Femur (tissue), 1 donor: ENCODE data around the gene ZNF665.
"Not testable (repeated sequence)": the region's sequence is repeated elsewhere in the genome, so short reads cannot be mapped to it uniquely, and the experiment has no call there.

Experiments
- DNase-seq: peaks from one replicate; pipeline ENCODE4 v3.0.0-alpha.2; 2017

ZNF665 gene

DNA sequence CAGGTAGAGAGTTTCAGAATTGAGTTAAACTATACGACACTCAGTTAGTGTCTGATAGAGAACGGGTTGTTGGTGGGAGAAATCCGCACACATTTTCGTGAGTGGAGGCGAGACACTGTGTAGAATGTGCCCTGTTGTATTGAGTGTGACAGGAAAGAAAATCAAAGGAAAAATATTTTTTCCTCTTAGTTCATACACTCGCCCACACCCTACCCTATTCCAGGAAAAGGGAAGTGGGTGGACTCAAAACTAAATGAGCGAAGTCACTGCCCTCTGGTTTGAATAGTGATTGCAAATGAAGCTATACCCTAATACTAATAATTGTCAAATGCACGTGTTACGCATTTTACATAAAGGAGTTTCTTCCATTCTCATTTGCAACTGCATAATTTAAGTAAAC lies 36.3 kb downstream of the ZNF665 start:
- no peak for DNase-seq

DNA sequence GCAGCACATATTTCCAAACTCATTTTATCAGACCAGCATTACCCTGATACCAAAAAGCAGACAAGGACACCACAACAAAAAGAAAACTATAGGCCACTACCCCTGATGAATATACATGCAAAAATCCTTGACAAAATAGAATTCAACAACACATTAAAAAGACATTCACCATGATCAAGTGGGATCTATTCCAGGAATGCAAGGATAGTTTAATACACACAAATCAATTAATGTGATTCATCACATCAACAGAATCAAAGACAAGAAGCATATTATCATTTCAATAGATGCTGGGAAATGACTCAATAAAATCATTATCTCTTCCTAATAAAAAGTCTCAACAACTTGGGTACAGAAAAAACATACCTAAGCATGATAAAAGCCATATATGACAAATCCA lies 45.5 kb downstream of the ZNF665 start:
- no peak for DNase-seq

DNA sequence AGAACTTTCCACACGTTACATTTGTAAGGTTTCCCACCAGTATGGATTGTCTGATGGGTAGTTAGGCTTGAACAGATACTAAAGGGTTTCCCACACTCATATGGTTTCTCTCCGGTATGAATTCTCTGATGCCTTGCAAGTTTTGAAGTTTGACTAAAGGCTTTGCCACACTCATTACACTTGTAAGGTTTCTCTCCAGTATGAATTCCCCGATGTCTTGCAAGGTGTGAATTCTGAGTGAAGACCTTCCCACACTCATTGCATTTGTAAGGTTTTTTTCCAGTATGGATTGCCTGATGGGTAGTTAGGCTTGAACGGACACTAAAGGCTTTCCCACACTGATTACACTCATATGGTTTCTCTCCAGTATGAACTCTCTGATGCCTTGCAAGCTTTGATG lies 52.8 kb downstream of the ZNF665 start:
- no peak for DNase-seq

DNA sequence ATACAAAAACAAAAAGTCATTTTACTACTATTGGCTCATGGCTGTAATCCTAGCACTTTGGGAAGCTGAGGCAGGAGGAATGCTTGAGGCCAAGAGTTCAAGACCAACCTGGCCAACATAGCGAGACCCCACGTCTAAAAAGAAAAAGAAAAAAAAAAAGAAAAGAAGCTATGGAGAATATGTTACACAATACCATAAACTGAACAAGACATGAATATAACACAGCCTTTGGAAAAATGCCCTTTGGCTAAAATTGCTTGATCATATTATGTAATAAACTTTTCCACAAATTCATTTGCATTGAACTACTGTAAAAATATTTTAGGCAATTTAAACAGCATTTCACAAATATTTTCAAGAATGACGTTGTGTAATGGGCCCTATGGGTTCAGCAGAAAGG lies 56.7 kb downstream of the ZNF665 start:
- no peak for DNase-seq

DNA sequence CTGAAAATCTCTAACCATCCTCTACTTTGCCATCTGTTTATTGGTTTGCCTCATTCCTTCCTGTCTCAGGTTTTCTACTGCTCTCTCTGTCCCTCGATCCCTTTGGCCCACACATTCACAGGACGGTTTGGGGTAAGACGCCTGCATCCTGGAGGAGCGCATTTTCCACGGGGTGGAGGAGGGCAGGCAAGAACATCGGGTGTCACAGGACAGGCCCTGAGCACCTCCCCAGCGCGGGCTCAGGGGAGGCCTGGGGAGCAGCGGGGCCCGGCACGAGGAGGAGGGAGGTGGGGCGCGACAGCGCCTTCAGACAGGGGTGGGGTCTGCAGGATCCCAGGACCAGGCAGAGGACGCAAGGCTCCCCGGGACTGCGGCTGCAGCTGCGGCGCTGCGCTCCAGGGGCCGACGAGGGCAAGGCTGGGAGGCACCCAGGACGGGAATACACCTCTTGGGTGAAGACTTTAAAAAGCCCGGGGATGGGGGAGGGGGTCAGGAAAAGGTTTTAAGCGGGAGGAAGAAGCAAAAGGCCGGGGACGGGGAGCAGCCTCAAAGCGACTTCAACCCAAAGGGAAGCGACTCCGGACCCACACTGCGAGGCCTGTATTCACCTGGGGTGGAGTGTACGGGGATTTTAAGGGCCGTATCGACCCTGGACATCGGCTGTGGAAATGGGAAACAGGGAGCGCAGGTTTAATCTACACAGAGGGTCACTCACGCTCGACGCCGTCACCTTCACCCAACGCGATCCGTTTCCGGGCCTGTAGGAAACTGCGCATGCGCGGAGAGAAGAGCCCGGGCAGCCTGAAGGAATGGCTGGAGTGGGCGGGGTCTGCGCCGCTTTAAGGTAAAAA lies 60.8 kb downstream of the ZNF665 start, which contains the start of gene ZNF415:
Gene ZNF415 (minus strand): TSS at position 770 of the 851 bp plus-strand sequence. CDS start 10,234 bp downstream, outside the sequence.
- DNase-seq: peak; percentile 90

DNA sequence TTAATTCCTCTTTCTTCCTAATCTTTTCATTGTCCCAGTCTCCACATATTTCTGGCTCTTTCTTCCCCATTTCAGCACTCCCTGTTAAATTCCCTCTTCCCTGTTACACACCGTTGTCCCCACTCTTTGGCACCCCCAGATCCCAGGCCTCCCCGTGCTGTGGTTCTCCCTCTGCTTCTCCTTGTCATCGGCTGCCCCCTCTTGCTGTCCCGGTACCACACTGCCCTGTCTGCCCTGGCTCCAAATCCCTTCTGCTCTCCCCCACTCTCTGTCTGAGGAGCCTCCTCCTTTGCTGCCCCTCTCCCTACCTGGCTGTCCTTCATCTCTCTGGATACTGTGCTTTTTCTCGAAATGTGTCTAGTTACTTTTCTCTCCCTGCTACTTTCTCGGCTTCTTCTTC lies 61.4 kb downstream of the ZNF665 start:
- no peak for DNase-seq

DNA sequence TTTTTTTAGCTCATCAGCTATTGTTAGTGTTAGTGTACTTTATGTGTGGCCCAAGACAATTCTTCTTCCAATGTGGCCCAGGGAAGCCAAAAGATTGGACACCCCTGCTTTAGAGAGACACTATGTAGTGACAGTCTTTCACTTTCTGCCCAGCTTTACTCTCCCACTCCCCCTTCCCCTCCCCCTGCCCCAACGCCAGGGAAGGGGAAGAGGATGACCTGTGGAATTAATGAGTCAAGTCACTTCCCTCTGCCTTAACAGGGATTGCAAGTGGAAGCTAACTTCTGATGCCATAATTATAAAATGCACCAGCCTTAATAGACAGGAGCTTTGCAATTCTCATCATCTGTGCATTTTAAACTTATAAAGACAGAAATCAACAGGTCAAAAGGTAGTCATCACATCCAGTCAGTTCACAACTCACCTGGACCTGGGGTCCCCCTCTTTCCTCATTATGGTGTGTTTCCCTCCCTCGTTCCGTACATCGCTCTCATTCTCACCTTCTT lies 62.0 kb downstream of the ZNF665 start:
- no peak for DNase-seq

DNA sequence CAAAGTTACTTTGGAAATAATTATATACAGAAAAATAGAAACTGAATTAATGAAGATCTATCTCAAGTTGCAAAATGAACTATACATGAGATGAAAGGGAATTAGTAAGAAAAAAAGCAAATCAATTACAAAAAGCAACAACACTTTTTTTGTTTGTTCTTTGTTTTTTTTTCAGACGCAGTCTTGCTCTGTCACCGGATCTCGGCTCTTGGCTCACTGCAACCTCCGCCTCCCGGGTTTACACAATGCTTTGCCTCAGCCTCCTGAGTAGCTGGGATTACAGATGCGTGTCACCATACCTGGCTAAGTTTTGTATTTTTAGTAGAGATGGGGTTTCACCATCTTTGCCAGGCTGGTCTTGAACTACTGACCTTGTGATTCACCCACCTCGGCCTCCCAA lies 62.7 kb downstream of the ZNF665 start:
- no peak for DNase-seq

DNA sequence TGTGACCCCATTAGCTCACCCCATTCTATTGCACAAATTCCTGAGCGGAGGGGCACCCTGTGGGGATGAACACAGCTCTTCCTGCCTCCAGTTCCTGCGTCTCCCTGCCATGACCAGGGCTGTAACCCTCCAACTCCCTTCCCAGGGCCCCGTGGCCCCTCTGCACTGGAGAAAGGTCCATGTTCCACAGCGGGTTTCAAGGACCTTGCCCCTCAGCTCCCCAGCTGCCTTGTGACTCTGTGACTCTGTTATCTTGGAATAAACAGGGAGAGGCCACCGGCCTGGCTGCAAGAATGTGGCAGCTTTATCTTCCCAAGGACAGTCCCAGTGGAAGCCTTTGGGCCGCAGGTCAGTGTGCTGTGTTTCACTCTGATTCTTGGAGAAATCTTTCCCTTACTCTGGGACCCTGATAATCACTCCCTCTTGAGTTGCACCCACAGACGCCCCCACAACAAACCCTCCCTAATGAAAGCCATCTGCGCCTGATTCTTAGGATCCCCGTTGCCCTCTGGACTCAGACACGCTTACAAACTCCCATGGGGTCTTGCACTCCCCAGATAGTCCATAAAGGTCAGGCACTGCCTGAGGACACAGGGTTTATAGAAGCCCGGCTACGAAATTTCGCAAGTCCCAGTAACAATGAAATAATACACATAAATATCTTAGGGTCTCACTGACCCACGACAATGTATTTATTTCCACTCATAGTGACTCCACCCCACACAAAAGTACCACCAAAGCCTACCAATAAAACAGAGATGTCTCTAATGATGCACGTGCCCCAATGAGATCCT lies 66.2 kb downstream of the ZNF665 start:
- DNase-seq: not testable (repeated sequence)

DNA sequence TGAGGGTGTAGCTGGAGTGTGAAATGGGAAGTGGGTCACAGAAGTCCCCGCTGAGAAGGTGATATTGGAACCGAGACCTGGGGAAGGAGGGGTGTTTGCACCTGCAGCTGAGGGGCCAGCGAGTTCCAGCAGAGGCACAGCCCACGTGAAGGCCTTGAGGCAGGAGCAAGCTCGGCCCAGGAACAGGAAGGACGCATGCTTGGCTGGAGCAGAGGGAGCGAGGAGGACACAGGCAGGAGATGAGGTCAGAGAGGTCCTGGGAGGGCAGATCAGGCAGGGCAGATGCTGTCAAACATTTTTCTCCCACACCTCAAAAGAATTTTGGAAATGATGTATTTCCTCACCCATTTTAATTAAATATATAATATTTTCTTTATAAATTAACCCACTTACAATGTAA lies 69.8 kb downstream of the ZNF665 start:
- no peak for DNase-seq
